Measurements from ENCODE around the gene TM4SF18.

TM4SF18 gene

GRCh38 chr3:149288655-149289054, 44.8 kb downstream of the TM4SF18 start:
- Mint-ChIP-seq H3K9me3 (no peaks in the 10 kb centered on the region), H3K4me3 (no peak overlapping the region), H3K27me3 (no peaks in the 10 kb centered on the region)

GRCh38 chr3:149284034-149284433, 49.4 kb downstream of the TM4SF18 start:
- Mint-ChIP-seq H3K4me1 (ENCODE audit: low read depth) (no peaks in the 10 kb centered on the region), H3K9me3 (no peaks in the 10 kb centered on the region), H3K27me3 (no peaks in the 10 kb centered on the region), H3K4me3 (no peak overlapping the region), H3K36me3 (ENCODE audit: low read depth) (no peaks in the 10 kb centered on the region), H3K27ac (no peak overlapping the region)

More at GRCh38 chr3:149288655-149289054, 44.8 kb downstream of the TM4SF18 start:
- Mint-ChIP-seq H3K4me1 (ENCODE audit: low read depth) (no peaks in the 10 kb centered on the region), H3K27ac (no peak overlapping the region), H3K36me3 (ENCODE audit: low read depth) (no peaks in the 10 kb centered on the region)

GRCh38 chr3:149283401-149283800, 50.0 kb downstream of the TM4SF18 start:
- no peak overlapping the region for H3K4me3 Mint-ChIP-seq
- no peaks in the 10 kb centered on the region for H3K27me3 Mint-ChIP-seq
- no peaks in the 10 kb centered on the region for H3K4me1 Mint-ChIP-seq (ENCODE audit: low read depth)
- H3K36me3 Mint-ChIP-seq (ENCODE audit: low read depth), result no peaks in the 10 kb centered on the region
- no peak overlapping the region for H3K27ac Mint-ChIP-seq
- H3K9me3 Mint-ChIP-seq, result no peaks in the 10 kb centered on the region

GRCh38 chr3:149282836-149283235, 50.6 kb downstream of the TM4SF18 start:
- no peaks in the 10 kb centered on the region for H3K36me3 Mint-ChIP-seq (ENCODE audit: low read depth)
- no peaks in the 10 kb centered on the region for H3K9me3 Mint-ChIP-seq
- no peak overlapping the region for H3K4me3 Mint-ChIP-seq
- no peak overlapping the region for H3K27ac Mint-ChIP-seq
- H3K27me3 Mint-ChIP-seq, result no peaks in the 10 kb centered on the region
- H3K4me1 Mint-ChIP-seq (ENCODE audit: low read depth), result peaks cover 1% of the 10 kb centered on the region

- Mint-ChIP-seq H3K9me3 (no peaks in the 10 kb centered on the region), H3K36me3 (ENCODE audit: low read depth) (no peaks in the 10 kb centered on the region), H3K27ac (no peak overlapping the region)
Measured at GRCh38 chr3:149282322-149282721, 51.1 kb downstream of the TM4SF18 start.

GRCh38 chr3:149280671-149281349, 52.6 kb downstream of the TM4SF18 start:
- no peak overlapping the region for H3K27ac Mint-ChIP-seq
- H3K27me3 Mint-ChIP-seq, result no peaks in the 10 kb centered on the region
- H3K9me3 Mint-ChIP-seq, result no peaks in the 10 kb centered on the region
- H3K4me1 Mint-ChIP-seq (ENCODE audit: low read depth), result peaks cover 15% of the 10 kb centered on the region
- H3K36me3 Mint-ChIP-seq (ENCODE audit: low read depth), result no peaks in the 10 kb centered on the region
- H3K4me3 Mint-ChIP-seq, result no peak overlapping the region

More at GRCh38 chr3:149282322-149282721, 51.1 kb downstream of the TM4SF18 start:
- Mint-ChIP-seq H3K27me3 (no peaks in the 10 kb centered on the region), H3K4me1 (ENCODE audit: low read depth) (peaks cover 6% of the 10 kb centered on the region), H3K4me3 (no peak overlapping the region)

GRCh38 chr3:149278911-149279310, 54.5 kb downstream of the TM4SF18 start:
- peaks cover 15% of the 10 kb centered on the region for H3K4me1 Mint-ChIP-seq (ENCODE audit: low read depth)
- no peaks in the 10 kb centered on the region for H3K36me3 Mint-ChIP-seq (ENCODE audit: low read depth)
- no peak overlapping the region for H3K4me3 Mint-ChIP-seq
- H3K9me3 Mint-ChIP-seq, result no peaks in the 10 kb centered on the region
- H3K27me3 Mint-ChIP-seq, result no peaks in the 10 kb centered on the region
- no peak overlapping the region for H3K27ac Mint-ChIP-seq

GRCh38 chr3:149277331-149277813, 56.1 kb downstream of the TM4SF18 start:
- Mint-ChIP-seq H3K9me3 (no peaks in the 10 kb centered on the region), H3K27ac (peak overlapping the region; percentile 85), H3K4me3 (peak overlapping the region; percentile 73), H3K36me3 (ENCODE audit: low read depth) (no peaks in the 10 kb centered on the region), H3K4me1 (ENCODE audit: low read depth) (peaks cover 15% of the 10 kb centered on the region), H3K27me3 (no peaks in the 10 kb centered on the region)

GRCh38 chr3:149276619-149277018, 56.8 kb downstream of the TM4SF18 start:
- Mint-ChIP-seq H3K4me1 (ENCODE audit: low read depth) (peaks cover 15% of the 10 kb centered on the region), H3K36me3 (ENCODE audit: low read depth) (no peaks in the 10 kb centered on the region), H3K27me3 (no peaks in the 10 kb centered on the region), H3K27ac (no peak overlapping the region), H3K9me3 (no peaks in the 10 kb centered on the region), H3K4me3 (no peak overlapping the region)

GRCh38 chr3:149274220-149274619, 59.2 kb downstream of the TM4SF18 start:
- H3K9me3 Mint-ChIP-seq, result no peaks in the 10 kb centered on the region
- H3K27me3 Mint-ChIP-seq, result no peaks in the 10 kb centered on the region
- no peak overlapping the region for H3K27ac Mint-ChIP-seq
- H3K4me1 Mint-ChIP-seq (ENCODE audit: low read depth), result peaks cover 15% of the 10 kb centered on the region
- H3K36me3 Mint-ChIP-seq (ENCODE audit: low read depth), result no peaks in the 10 kb centered on the region
- H3K4me3 Mint-ChIP-seq, result no peak overlapping the region

GRCh38 chr3:149273096-149273751, 60.2 kb downstream of the TM4SF18 start:
- Mint-ChIP-seq H3K27me3 (no peaks in the 10 kb centered on the region), H3K4me1 (ENCODE audit: low read depth) (peaks cover 15% of the 10 kb centered on the region), H3K9me3 (no peaks in the 10 kb centered on the region), H3K27ac (no peak overlapping the region), H3K4me3 (no peak overlapping the region), H3K36me3 (ENCODE audit: low read depth) (no peaks in the 10 kb centered on the region)

- H3K9me3 Mint-ChIP-seq, result no peaks in the 10 kb centered on the region
- no peaks in the 10 kb centered on the region for H3K27me3 Mint-ChIP-seq
- H3K27ac Mint-ChIP-seq, result no peak overlapping the region
Measured at GRCh38 chr3:149271669-149272068, 61.8 kb downstream of the TM4SF18 start.

GRCh38 chr3:149270180-149270579, 63.3 kb downstream of the TM4SF18 start:
- Mint-ChIP-seq H3K36me3 (ENCODE audit: low read depth) (no peaks in the 10 kb centered on the region), H3K27me3 (no peaks in the 10 kb centered on the region), H3K4me3 (no peak overlapping the region), H3K4me1 (ENCODE audit: low read depth) (no peaks in the 10 kb centered on the region), H3K9me3 (no peaks in the 10 kb centered on the region), H3K27ac (no peak overlapping the region)

More at GRCh38 chr3:149271669-149272068, 61.8 kb downstream of the TM4SF18 start:
- Mint-ChIP-seq H3K4me3 (no peak overlapping the region), H3K36me3 (ENCODE audit: low read depth) (no peaks in the 10 kb centered on the region), H3K4me1 (ENCODE audit: low read depth) (peaks cover 2% of the 10 kb centered on the region)

- H3K9me3 Mint-ChIP-seq, result no peaks in the 10 kb centered on the region
- H3K27ac Mint-ChIP-seq, result no peak overlapping the region
- no peaks in the 10 kb centered on the region for H3K27me3 Mint-ChIP-seq
- H3K4me3 Mint-ChIP-seq, result no peak overlapping the region
- H3K36me3 Mint-ChIP-seq (ENCODE audit: low read depth), result no peaks in the 10 kb centered on the region
- H3K4me1 Mint-ChIP-seq (ENCODE audit: low read depth), result no peaks in the 10 kb centered on the region
Measured at GRCh38 chr3:149269687-149270086, 63.7 kb downstream of the TM4SF18 start.

Measured in stimulated activated naive CD8-positive, alpha-beta T cell treated with anti-CD3 and anti-CD28 coated beads, Interleukin-15, Interleukin-2, amounts not matched to agents 100 ng/mL and 50 ng/mL, for 24 hours (primary cell).